HepG2 (cell line): ENCODE results near the gene GABRB1. TPM values are rescaled to one million over a fixed set of nuclear protein-coding genes. Genes with fewer than 3 reads are reported as not detected.

Experiments
- ATAC-seq: fragments of 200-7000 bp; cut with Tn5 transposase; 3 replicates; pipeline ENCODE4 v1.9.1; 2020; ENCODE audit warnings: mild to moderate bottlenecking, moderate library complexity
- BruUV-seq: library from RNA; stranded (reverse); fragments of 400-500 nt; replicated peaks from 2 replicates; lab custom pipeline; 2021; lab: Mats Ljungman, UMichigan
- CTCF ChIA-PET: fragments of 300-600 bp; formaldehyde crosslinking; extraction: SDS; loops from one replicate; lab custom pipeline; 2021; ENCODE audit warnings: low total read pairs, inconsistent platforms, low intra/inter-chr PET ratio; lab: Yijun Ruan, JAX
- POLR2A ChIA-PET: fragments of 350-600 bp; sonication (Branson Sonifier 250); formaldehyde crosslinking; loops from one replicate; lab custom pipeline; 2020; ENCODE audit warnings: antibody characterized with exemption, inconsistent platforms; lab: Yijun Ruan, JAX
- DNase-seq: peaks from one replicate; pipeline ENCODE4 v3.0.0-alpha.2; 2015; ENCODE audit warnings: low spot score
- FAIRE-seq: peaks from 3 replicates; lab custom pipeline; 2011; peaks lifted over from hg19 to GRCh38; lab: Jason Lieb, UNC
- H2AFZ ChIP-seq: one replicate; pipeline ENCODE4 v1.6.1; 2011; ENCODE audit warnings: low read length, inconsistent platforms
- H3K27ac ChIP-seq: fragments of 300-600 bp; 3 replicates; pipeline ENCODE4 v1.8.0; 2011; ENCODE audit warnings: mixed run types, mild to moderate bottlenecking, mixed read lengths, low read length, inconsistent platforms; ENCODE audit not compliant: insufficient read depth; ENCODE audit errors: extremely low read length
- H3K27me3 ChIP-seq, 2 experiments: fragments of 200-600 bp in 1 of 2; 2 replicates in 1 of 2; 3 replicates in 1 of 2; pipeline versions ENCODE4 v1.6.0 to v1.8.0; 2011; ENCODE audit warnings: low read length in 2 of 2, mild to moderate bottlenecking in 2 of 2, moderate library complexity in 2 of 2, inconsistent platforms in 1 of 2; ENCODE audit not compliant: insufficient read depth in 2 of 2, control insufficient read depth in 1 of 2
- H3K36me3 ChIP-seq, 2 experiments: fragments of 200-600 bp in 1 of 2; replicated peaks in 1 of 2; 2 replicates in 1 of 2; 3 replicates in 1 of 2; pipeline versions ENCODE4 v1.5.1 to v1.8.0; 2011; ENCODE audit warnings: low read length in 2 of 2, inconsistent platforms in 1 of 2; ENCODE audit not compliant: insufficient read depth in 2 of 2, control insufficient read depth in 1 of 2
- H3K4me1 ChIP-seq: 2 replicates; pipeline ENCODE4 v1.5.1; 2012; ENCODE audit warnings: low read length, inconsistent platforms; ENCODE audit not compliant: insufficient read depth
- H3K4me2 ChIP-seq: 2 replicates; pipeline ENCODE4 v1.6.0; 2011; ENCODE audit warnings: low read depth, low read length, inconsistent platforms
- H3K4me3 ChIP-seq, 3 experiments: fragments of 200-600 bp in 1 of 3; sonication (generic), shearing (Covaris generic) in 1 of 3; replicated peaks in 1 of 3; 2 replicates each; pipeline ENCODE4 v1.5.1; 2011 to 2016; ENCODE audit warnings: low read length in 3 of 3, inconsistent platforms in 2 of 3, low read depth in 2 of 3, mild to moderate bottlenecking in 2 of 3, control low read depth in 1 of 3, mixed read lengths in 1 of 3; ENCODE audit not compliant: insufficient read depth in 1 of 3
- H3K79me2 ChIP-seq: one replicate; pipeline ENCODE4 v1.6.1; 2011; ENCODE audit warnings: low read length, inconsistent platforms; ENCODE audit not compliant: insufficient read depth
- H3K9ac ChIP-seq: 2 replicates; pipeline ENCODE4 v1.6.0; 2011; ENCODE audit warnings: mild to moderate bottlenecking, low read depth, low read length, inconsistent platforms; ENCODE audit not compliant: insufficient read depth
- H3K9me3 ChIP-seq: 2 replicates; pipeline ENCODE4 v1.5.1; 2012; ENCODE audit warnings: mild to moderate bottlenecking, low read length
- H4K20me1 ChIP-seq: 2 replicates; pipeline ENCODE4 v1.6.0; 2011; ENCODE audit warnings: inconsistent platforms, mild to moderate bottlenecking, low read length, moderate library complexity; ENCODE audit not compliant: insufficient read depth
- CBX2 ChIP-seq, 2 experiments: fragments of 200-600 bp in 1 of 2; sonication (generic); formaldehyde crosslinking in 1 of 2; IDR thresholded peaks; 2 replicates each; pipeline versions ENCODE4 v1.7.0 to v1.8.1; 2018 to 2022; ENCODE audit warnings: low read depth in 2 of 2, low read length in 1 of 2, mild to moderate bottlenecking in 1 of 2, missing genetic modification reagents in 1 of 2
- FOXC1 ChIP-seq: sonication (generic); formaldehyde crosslinking; IDR thresholded peaks from 2 replicates; pipeline ENCODE4 v1.8.0; 2022; ENCODE audit warnings: mild to moderate bottlenecking, missing genetic modification reagents, borderline replicate concordance
- NR2F2 ChIP-seq: IDR thresholded peaks from 2 replicates; pipeline ENCODE4 v1.6.1; 2012; ENCODE audit warnings: low read depth, inconsistent platforms, borderline replicate concordance
- RAD51 ChIP-seq: fragments of 450-650 bp; IDR thresholded peaks from 2 replicates; pipeline ENCODE4 v1.6.1; 2016; ENCODE audit warnings: borderline replicate concordance
- ZBTB42 ChIP-seq: sonication (generic); formaldehyde crosslinking; IDR thresholded peaks from 2 replicates; pipeline ENCODE4 v1.5.0; 2020; ENCODE audit warnings: mild to moderate bottlenecking, missing genetic modification reagents
- WGBS: methylation state at CpG from one replicate; pipeline ENCODE4 v1.1.6; 2017; ENCODE audit warnings: low lambda C conversion rate; 5-methylcytosine and 5-hydroxymethylcytosine counted together
- in situ Hi-C: cut with HindIII; loops from 2 replicates; pipeline ENCODE4 v1.10.0; 2017; ENCODE audit warnings: low pct_unique_long_range_greater_than_20kb; ENCODE audit not compliant: extremely low pct_ligation_motif_present
- intact Hi-C: fragments of 100-400 bp; cut with micrococcal nuclease; formaldehyde crosslinking; loops from one replicate; pipeline ENCODE4 v1.10.0; 2022; ENCODE audit not compliant: unreplicated experiment
- polyA plus RNA-seq, 8 experiments: library from polyadenylated mRNA; depleted of rRNA in 3 of 8; stranded (reverse) in 7 of 8; unstranded in 1 of 8; fragments of >200 nt; fragmentation: Illumina TruSeq in 4 of 8; extraction: Trizol in 4 of 8; gene quantifications; 2 replicates each; pipeline versions ENCODE4 v1.2.1 to v1.2.3, GENCODE V29; 2011 to 2016; ENCODE audit warnings: low read depth in 4 of 8, missing spikeins in 1 of 8, mixed read lengths in 1 of 8; ENCODE audit not compliant: insufficient read depth in 1 of 8
- total RNA-seq, 5 experiments: library from RNA; depleted of rRNA; stranded (reverse); fragments of >200 nt; fragmentation: Illumina TruSeq; extraction: Trizol; gene quantifications; 2 replicates each; pipeline ENCODE4 v1.2.3, GENCODE V29; 2016; ENCODE audit warnings: low read depth in 1 of 5

GABRB1 gene
- total and polyA plus RNA-seq, 2 of the 13 experiments (the other 11 are each of a cell fraction or from before 2014, with no cell fraction given), result not detected

DNA sequence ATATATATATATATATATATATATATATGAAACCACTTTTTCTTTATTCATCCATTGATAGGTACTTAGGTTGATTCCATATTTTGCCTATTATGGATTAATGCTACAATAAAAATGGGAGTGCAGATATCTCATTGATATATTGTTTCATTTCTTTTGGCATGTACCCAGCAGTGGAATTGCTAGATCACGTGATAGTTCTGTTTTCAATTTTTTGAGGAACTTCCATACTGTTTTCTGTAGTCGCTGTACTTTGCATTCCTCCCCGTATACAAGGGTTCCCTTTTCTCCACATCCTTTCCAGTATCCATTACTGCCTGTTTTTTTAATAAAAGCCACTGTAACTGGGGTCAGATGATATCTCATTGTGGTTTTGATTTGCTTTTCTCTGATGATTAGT, 124.6 kb downstream of the GABRB1 start:
- no peaks in the 10 kb centered on the region for H3K36me3 ChIP-seq
- FAIRE-seq, result no peak
- H2AFZ ChIP-seq, result no peak overlapping the region
- no TSS peak for BruUV-seq
- no peak overlapping the region for H3K9ac ChIP-seq
- no peaks in the 10 kb centered on the region for H3K27me3 ChIP-seq
- no peak for DNase-seq
- no peak overlapping the region for H3K4me3 ChIP-seq
- TF ChIP-seq FOXC1 (CRISPR knock-in tag) (no peak), RAD51 (peak; percentile 55; the same call in 1 of the 2 replicates)
- no peaks in the 10 kb centered on the region for H3K4me1 ChIP-seq
- no peak overlapping the region for H3K27ac ChIP-seq
- CTCF ChIA-PET, result no interaction called here
- H3K79me2 ChIP-seq, result no peaks in the 10 kb centered on the region
- in situ Hi-C loops, result no loop called here
- ATAC-seq, result no peak
- POLR2A ChIA-PET, result no interaction called here
- H4K20me1 ChIP-seq, result no peaks in the 10 kb centered on the region
- WGBS, result 16% methylated on average over 3 of the region's 3 CpGs
- no peak overlapping the region for H3K4me2 ChIP-seq
- intact Hi-C loops, result no loop called here
- no peaks in the 10 kb centered on the region for H3K9me3 ChIP-seq

- Histone ChIP-seq H3K4me1 (no peaks in the 10 kb centered on the region), H3K9me3 (no peaks in the 10 kb centered on the region), H3K4me3 (no peak overlapping the region), H3K4me2 (no peak overlapping the region), H3K79me2 (no peaks in the 10 kb centered on the region), H3K27ac (no peak overlapping the region), H2AFZ (no peak overlapping the region), H3K36me3 (no peaks in the 10 kb centered on the region), H3K9ac (no peak overlapping the region), H3K27me3 (no peaks in the 10 kb centered on the region), H4K20me1 (no peaks in the 10 kb centered on the region)
- WGBS, result 44% methylated on average over 3 of the region's 3 CpGs
- ChIA-PET CTCF (no interaction called here), POLR2A (no interaction called here)
- no peak for FAIRE-seq
- in situ Hi-C loops, result no loop called here
- intact Hi-C loops, result no loop called here
- no TSS peak for BruUV-seq
- no peak for ATAC-seq
- DNase-seq, result no peak
- TF ChIP-seq CBX2 (IDR thresholded peaks at IDR 0.05; ENCODE audit: low read depth, low read length), result no peak
- TF ChIP-seq CBX2 (CRISPR knock-in tag; IDR thresholded peaks at IDR 0.05; ENCODE audit: low read depth), result no peak
- TF ChIP-seq NR2F2, result no peak
- TF ChIP-seq ZBTB42 (CRISPR knock-in tag), result no peak
These were observed 128.7 kb downstream of the GABRB1 start for GRCh38 chr4:47160095-47160494.
